Measurements from ENCODE around the gene HM13. TPM values are rescaled to one million over a fixed set of nuclear protein-coding genes. Genes with fewer than 3 reads are reported as not detected.
A peak's percentile ranks its signal among the peaks of the same experiment; 100 is the strongest.

The HM13 gene
- total and polyA plus RNA-seq, 2 of the 13 experiments (the other 11 are each of a cell fraction or from before 2014, with no cell fraction given): 118 to 243 TPM

- in situ Hi-C loops (cut with HindIII; ENCODE audit: extremely low pct_ligation_motif_present, low pct_unique_long_range_greater_than_20kb) (no loop called here), intact Hi-C loops (cut with micrococcal nuclease; ENCODE audit: unreplicated experiment) (no loop called here)
- H3K4me3 ChIP-seq (replicated peaks in 1 of 3; ENCODE audit: insufficient read depth in 1 of 3, low read depth in 2 of 3, low read length in 3 of 3): no peak overlapping the region
- no peaks in the 10 kb centered on the region for H3K9me3 ChIP-seq (ENCODE audit: low read length)
- no TSS peak for BruUV-seq (replicated peaks)
- H3K4me2 ChIP-seq (ENCODE audit: low read depth, low read length): peak overlapping the region; percentile 13; the same call in 1 of the 2 replicates
- DNase-seq (ENCODE audit: low spot score) (peak; percentile 66), ATAC-seq (no peak), FAIRE-seq (no peak)
- no peaks in the 10 kb centered on the region; a peak in 1 of 5 replicates for H3K27me3 ChIP-seq (ENCODE audit: control insufficient read depth in 1 of 2, insufficient read depth in 2 of 2, low read length in 2 of 2)
- 92% methylated on average over 17 of the region's 17 CpGs for WGBS (ENCODE audit: low lambda C conversion rate)
- peaks cover 33% of the 10 kb centered on the region for H3K4me1 ChIP-seq (ENCODE audit: insufficient read depth, low read length)
- H3K79me2 ChIP-seq (ENCODE audit: insufficient read depth, low read length): peaks cover 42% of the 10 kb centered on the region
- H3K27ac ChIP-seq (ENCODE audit: extremely low read length, insufficient read depth, low read length): peak overlapping the region; percentile 62
- H4K20me1 ChIP-seq (ENCODE audit: insufficient read depth, low read length): peaks cover 19% of the 10 kb centered on the region
- ChIA-PET POLR2A (interaction anchor here (2.8 to 13.6 kb wide), 3 partner anchors 15 to 61 kb away, joined by 23 to 1427 read pairs (median 362); no protein-coding TSS in a partner anchor), CTCF (ENCODE audit: low intra/inter-chr PET ratio, low total read pairs) (interaction anchor here (2.7 kb wide), 1 partner anchor 10 kb away, joined by 10 read pairs; no protein-coding TSS in a partner anchor)
- peaks cover 0 to 5% of the 10 kb centered on the region in 2 experiments; a peak in 4 of 5 replicates for H3K36me3 ChIP-seq (replicated peaks in 1 of 2; ENCODE audit: control insufficient read depth in 1 of 2, insufficient read depth in 2 of 2, low read length in 2 of 2)
- H2AFZ ChIP-seq (ENCODE audit: low read length): no peak overlapping the region
- 0 out of 2 replicates have a peak overlapping the region, but pooled peaks have one; percentile 20 for H3K9ac ChIP-seq (ENCODE audit: insufficient read depth, low read depth, low read length)
- TF ChIP-seq CC2D1A (CRISPR knock-in tag; IDR thresholded peaks at IDR 0.05): 0 out of 2 replicates have a peak, but pooled peaks have one; percentile 39
- TF ChIP-seq, protein P1, sequence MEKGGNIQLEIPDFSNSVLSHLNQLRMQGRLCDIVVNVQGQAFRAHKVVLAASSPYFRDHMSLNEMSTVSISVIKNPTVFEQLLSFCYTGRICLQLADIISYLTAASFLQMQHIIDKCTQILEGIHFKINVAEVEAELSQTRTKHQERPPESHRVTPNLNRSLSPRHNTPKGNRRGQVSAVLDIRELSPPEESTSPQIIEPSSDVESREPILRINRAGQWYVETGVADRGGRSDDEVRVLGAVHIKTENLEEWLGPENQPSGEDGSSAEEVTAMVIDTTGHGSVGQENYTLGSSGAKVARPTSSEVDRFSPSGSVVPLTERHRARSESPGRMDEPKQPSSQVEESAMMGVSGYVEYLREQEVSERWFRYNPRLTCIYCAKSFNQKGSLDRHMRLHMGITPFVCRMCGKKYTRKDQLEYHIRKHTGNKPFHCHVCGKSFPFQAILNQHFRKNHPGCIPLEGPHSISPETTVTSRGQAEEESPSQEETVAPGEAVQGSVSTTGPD (CRISPR knock-in tag; IDR thresholded peaks at IDR 0.05): no peak
- TF ChIP-seq, protein P2, sequence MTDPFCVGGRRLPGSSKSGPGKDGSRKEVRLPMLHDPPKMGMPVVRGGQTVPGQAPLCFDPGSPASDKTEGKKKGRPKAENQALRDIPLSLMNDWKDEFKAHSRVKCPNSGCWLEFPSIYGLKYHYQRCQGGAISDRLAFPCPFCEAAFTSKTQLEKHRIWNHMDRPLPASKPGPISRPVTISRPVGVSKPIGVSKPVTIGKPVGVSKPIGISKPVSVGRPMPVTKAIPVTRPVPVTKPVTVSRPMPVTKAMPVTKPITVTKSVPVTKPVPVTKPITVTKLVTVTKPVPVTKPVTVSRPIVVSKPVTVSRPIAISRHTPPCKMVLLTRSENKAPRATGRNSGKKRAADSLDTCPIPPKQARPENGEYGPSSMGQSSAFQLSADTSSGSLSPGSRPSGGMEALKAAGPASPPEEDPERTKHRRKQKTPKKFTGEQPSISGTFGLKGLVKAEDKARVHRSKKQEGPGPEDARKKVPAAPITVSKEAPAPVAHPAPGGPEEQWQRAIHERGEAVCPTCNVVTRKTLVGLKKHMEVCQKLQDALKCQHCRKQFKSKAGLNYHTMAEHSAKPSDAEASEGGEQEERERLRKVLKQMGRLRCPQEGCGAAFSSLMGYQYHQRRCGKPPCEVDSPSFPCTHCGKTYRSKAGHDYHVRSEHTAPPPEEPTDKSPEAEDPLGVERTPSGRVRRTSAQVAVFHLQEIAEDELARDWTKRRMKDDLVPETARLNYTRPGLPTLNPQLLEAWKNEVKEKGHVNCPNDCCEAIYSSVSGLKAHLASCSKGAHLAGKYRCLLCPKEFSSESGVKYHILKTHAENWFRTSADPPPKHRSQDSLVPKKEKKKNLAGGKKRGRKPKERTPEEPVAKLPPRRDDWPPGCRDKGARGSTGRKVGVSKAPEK (CRISPR knock-in tag; IDR thresholded peaks at IDR 0.05; ENCODE audit: borderline replicate concordance): no peak
- TF ChIP-seq ARNT2 (CRISPR knock-in tag; IDR thresholded peaks at IDR 0.05; ENCODE audit: low read depth): 0 out of 2 replicates have a peak, but pooled peaks have one; percentile 29
- TF ChIP-seq HNF1B (CRISPR knock-in tag; IDR thresholded peaks at IDR 0.05): peak; percentile 50; the same call in 1 of the 2 replicates
- TF ChIP-seq ZNF460 (CRISPR knock-in tag; IDR thresholded peaks at IDR 0.05; ENCODE audit: borderline replicate concordance): no peak; the same call in 1 of the 2 replicates
- no peak for TF ChIP-seq ZBTB7B (CRISPR knock-in tag; IDR thresholded peaks at IDR 0.05)
- TF ChIP-seq, protein P3, sequence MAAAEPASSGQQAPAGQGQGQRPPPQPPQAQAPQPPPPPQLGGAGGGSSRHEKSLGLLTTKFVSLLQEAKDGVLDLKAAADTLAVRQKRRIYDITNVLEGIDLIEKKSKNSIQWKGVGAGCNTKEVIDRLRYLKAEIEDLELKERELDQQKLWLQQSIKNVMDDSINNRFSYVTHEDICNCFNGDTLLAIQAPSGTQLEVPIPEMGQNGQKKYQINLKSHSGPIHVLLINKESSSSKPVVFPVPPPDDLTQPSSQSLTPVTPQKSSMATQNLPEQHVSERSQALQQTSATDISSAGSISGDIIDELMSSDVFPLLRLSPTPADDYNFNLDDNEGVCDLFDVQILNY (CRISPR knock-in tag; conservative IDR thresholded peaks at IDR 0.05): no peak
- no peak for TF ChIP-seq HDAC2 (CRISPR knock-in tag; IDR thresholded peaks at IDR 0.05)
- TF ChIP-seq CAMTA2 (CRISPR knock-in tag; IDR thresholded peaks at IDR 0.05; ENCODE audit: borderline replicate concordance): no peak
- TF ChIP-seq, protein P4, sequence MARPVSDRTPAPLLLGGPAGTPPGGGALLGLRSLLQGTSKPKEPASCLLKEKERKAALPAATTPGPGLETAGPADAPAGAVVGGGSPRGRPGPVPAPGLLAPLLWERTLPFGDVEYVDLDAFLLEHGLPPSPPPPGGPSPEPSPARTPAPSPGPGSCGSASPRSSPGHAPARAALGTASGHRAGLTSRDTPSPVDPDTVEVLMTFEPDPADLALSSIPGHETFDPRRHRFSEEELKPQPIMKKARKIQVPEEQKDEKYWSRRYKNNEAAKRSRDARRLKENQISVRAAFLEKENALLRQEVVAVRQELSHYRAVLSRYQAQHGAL (CRISPR knock-in tag; IDR thresholded peaks at IDR 0.05; ENCODE audit: not compliant biosample characterization): no peak
- 0 out of 2 replicates have a peak, but pooled peaks have one; percentile 11 for TF ChIP-seq SMC3 (IDR thresholded peaks at IDR 0.05; ENCODE audit: low read length)
- TF ChIP-seq PHF20 (CRISPR knock-in tag; IDR thresholded peaks at IDR 0.05): no peak
- no peak for TF ChIP-seq CBFB (CRISPR knock-in tag; IDR thresholded peaks at IDR 0.05)
- TF ChIP-seq CEBPB (IDR thresholded peaks at IDR 0.05; ENCODE audit: borderline replicate concordance, low read depth, low read length): peak; percentile 16; the same call in 1 of the 2 replicates
- TF ChIP-seq ADNP (CRISPR knock-in tag; IDR thresholded peaks at IDR 0.05): no peak
These were observed 88.7 kb downstream of the HM13 start for GRCh38 chr20:31602779-31603441.

All from HepG2 (cell line).